ENCODE results near the gene PLCG1. TPM values are rescaled to one million over a fixed set of nuclear protein-coding genes. Genes with fewer than 3 reads are reported as not detected.

Gene PLCG1
- total and polyA plus RNA-seq, 2 of the 8 experiments (the other 6 are each of a cell fraction or from before 2014, with no cell fraction given) = 103 to 154 TPM

- Histone ChIP-seq H2BK5ac (ENCODE audit: low read depth, low read length) (no peak overlapping the region), H3K23me2 (ENCODE audit: low read depth, low read length) (no peaks in the 10 kb centered on the region), H2BK20ac (ENCODE audit: low read length) (no peak overlapping the region), H4K8ac (ENCODE audit: extremely low read depth, insufficient read depth, low read length) (no peak overlapping the region; the same call in 1 of the 2 replicates), H2AFZ (ENCODE audit: low read length) (no peak overlapping the region), H4K5ac (ENCODE audit: insufficient read length, low read depth, low read length) (no peak overlapping the region), H3K9ac (replicated peaks in 1 of 4; ENCODE audit: extremely low read depth in 1 of 4, low read depth in 3 of 4, low read length in 3 of 4) (no peak overlapping the region), H3K18ac (ENCODE audit: extremely low read depth, low read length) (no peak overlapping the region), H3K4ac (replicated peaks; ENCODE audit: insufficient read length, low read depth, low read length) (no peak overlapping the region), H3K4me3 (ENCODE audit: extremely low read depth in 1 of 4, insufficient read depth in 2 of 4, low read depth in 3 of 4, low read length in 4 of 4) (no peak overlapping the region), H3K4me1 (replicated peaks in 1 of 4; ENCODE audit: control insufficient read depth in 3 of 4, insufficient read depth in 4 of 4, low read length in 3 of 4) (peaks cover 0 to 4% (median 1%) of the 10 kb centered on the region in 4 experiments; a peak in 3 of 7 replicates), H3K14ac (ENCODE audit: insufficient read length) (no peak overlapping the region), H3K23ac (ENCODE audit: insufficient read length) (no peak overlapping the region), H3K56ac (replicated peaks; ENCODE audit: insufficient read length, low read depth, low read length) (no peak overlapping the region), H3K79me2 (ENCODE audit: control insufficient read depth in 1 of 2, insufficient read depth in 2 of 2, low read length in 2 of 2) (peaks cover 6 to 34% of the 10 kb centered on the region in 2 experiments), H4K91ac (replicated peaks; ENCODE audit: insufficient read length, low read length) (no peak overlapping the region), H3K9me3 (ENCODE audit: insufficient read depth in 2 of 2, low read depth in 1 of 2, low read length in 1 of 2) (no peaks in the 10 kb centered on the region), H4K20me1 (replicated peaks in 1 of 2; ENCODE audit: control insufficient read depth in 1 of 2, insufficient read depth in 2 of 2, low read length in 2 of 2) (peaks cover 13 to 40% of the 10 kb centered on the region in 2 experiments), H3K4me2 (ENCODE audit: insufficient read depth in 1 of 2, low read depth in 2 of 2, low read length in 2 of 2) (no peak overlapping the region), H2BK120ac (replicated peaks; ENCODE audit: low read depth, low read length) (no peak overlapping the region), H3K36me3 (ENCODE audit: control insufficient read depth in 2 of 4, insufficient read depth in 4 of 4, low read length in 3 of 4) (peaks cover 48 to 61% (median 54%) of the 10 kb centered on the region in 4 experiments), H2BK12ac (ENCODE audit: low read depth, low read length) (no peak overlapping the region), H3K79me1 (ENCODE audit: low read depth, low read length) (peaks cover 25% of the 10 kb centered on the region), H3K27me3 (replicated peaks in 1 of 4; ENCODE audit: control insufficient read depth in 3 of 4, extremely low read depth in 1 of 4, insufficient read depth in 3 of 4, low read length in 3 of 4) (no peaks in the 10 kb centered on the region), H2BK15ac (ENCODE audit: low read length) (no peak overlapping the region), H2AK5ac (ENCODE audit: low read depth, low read length) (no peak overlapping the region), H3K27ac (ENCODE audit: low read depth, low read length) (no peak overlapping the region)
- ChIA-PET CTCF (ENCODE audit: partially characterized antibody) (interaction anchor here (5.2 kb wide), 1 partner anchor 9 kb away, joined by 47 read pairs; no protein-coding TSS in a partner anchor), POLR2A (ENCODE audit: partially characterized antibody) (interaction anchor here (1.8 kb wide), 1 partner anchor 10 kb away, joined by 3 read pairs; no protein-coding TSS in a partner anchor)
- DNase-seq (ENCODE audit: low read depth in 1 of 2, low spot score in 2 of 2) = no peak
- TF ChIP-seq CREB1 (IDR thresholded peaks at IDR 0.05) = no peak
- TF ChIP-seq SAP30 (IDR thresholded peaks at IDR 0.05; ENCODE audit: insufficient read depth, insufficient replicate concordance, low read length) = no peak
- 100% methylated on average over 1 of the region's 1 CpG; no CpG with 5 or more reads in 1 of the 2 experiments for whole genome bisulfite sequencing, 2 experiments (ENCODE audit: extremely low coverage in 1 of 2, insufficient coverage in 1 of 2, insufficient read length in 1 of 2, insufficient replicate concordance in 2 of 2, low coverage in 1 of 2, low lambda C conversion rate in 2 of 2, missing lambda C conversion rate in 1 of 2)
- no peak for FAIRE-seq
Observed at GRCh38 chr20:41161886-41162285, 24.5 kb downstream of the PLCG1 start.
